Measurements from ENCODE around the gene BTF3L4.

BTF3L4 gene

DNA sequence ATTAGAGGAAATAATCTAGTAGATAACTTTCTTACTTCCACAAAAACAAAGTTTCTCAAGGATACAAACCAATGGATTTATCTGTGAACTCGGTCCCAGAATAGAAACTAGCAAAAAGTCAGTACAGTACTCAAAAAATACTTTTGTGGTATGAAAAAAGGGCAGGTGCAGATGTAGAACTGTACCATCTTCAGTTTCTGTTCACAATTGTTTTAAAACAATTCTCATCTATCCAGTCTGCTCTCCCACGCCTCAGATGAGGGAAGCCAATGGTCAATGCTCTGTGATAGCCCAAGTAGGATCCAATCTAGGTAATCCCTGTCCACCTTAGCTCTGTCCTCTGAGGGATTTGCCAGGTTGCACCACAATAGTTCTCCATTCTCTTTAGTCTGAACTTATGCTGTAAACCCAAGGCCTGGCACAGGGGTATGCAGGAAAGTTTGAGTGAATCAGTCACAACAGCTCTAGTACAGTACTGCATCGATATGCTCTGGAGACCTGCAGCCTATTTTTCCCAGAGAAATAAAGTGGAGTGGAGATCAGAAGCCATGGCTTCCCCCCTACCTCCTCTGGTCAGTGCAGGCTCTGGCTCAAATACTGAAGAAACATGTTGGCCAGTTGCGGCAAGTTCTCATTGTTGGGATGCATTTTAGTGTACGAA lies 23.8 kb upstream of the BTF3L4 start:
- TF ChIP-seq, protein P1, sequence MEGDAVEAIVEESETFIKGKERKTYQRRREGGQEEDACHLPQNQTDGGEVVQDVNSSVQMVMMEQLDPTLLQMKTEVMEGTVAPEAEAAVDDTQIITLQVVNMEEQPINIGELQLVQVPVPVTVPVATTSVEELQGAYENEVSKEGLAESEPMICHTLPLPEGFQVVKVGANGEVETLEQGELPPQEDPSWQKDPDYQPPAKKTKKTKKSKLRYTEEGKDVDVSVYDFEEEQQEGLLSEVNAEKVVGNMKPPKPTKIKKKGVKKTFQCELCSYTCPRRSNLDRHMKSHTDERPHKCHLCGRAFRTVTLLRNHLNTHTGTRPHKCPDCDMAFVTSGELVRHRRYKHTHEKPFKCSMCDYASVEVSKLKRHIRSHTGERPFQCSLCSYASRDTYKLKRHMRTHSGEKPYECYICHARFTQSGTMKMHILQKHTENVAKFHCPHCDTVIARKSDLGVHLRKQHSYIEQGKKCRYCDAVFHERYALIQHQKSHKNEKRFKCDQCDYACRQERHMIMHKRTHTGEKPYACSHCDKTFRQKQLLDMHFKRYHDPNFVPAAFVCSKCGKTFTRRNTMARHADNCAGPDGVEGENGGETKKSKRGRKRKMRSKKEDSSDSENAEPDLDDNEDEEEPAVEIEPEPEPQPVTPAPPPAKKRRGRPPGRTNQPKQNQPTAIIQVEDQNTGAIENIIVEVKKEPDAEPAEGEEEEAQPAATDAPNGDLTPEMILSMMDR (IDR thresholded peaks at IDR 0.05; ENCODE audit: extremely low read depth, missing control alignments), result no peak
- peak; percentile 56 for DNase-seq (ENCODE audit: low spot score)

DNA sequence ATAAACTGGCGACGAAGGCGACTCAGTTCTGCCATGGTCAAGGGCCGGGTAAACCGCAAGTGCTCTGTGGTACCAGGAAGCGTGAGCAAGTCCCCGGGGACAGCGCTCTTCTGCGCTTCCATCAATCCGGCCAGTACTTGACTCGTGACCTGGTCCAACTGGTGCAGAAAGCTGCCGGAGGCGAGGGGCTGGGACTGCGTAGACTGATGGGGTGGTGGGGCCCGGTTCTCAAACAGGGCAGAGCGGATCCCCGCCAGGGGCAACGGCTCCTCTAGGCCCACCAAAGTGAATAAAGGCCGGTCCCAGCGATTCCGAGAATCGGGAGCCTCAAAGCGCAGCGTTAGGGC lies 23.3 kb upstream of the BTF3L4 start:
- TF ChIP-seq, protein P1 (IDR thresholded peaks at IDR 0.05; ENCODE audit: extremely low read depth, missing control alignments), result no peak
- DNase-seq (ENCODE audit: low spot score), result peak; percentile 55

DNA sequence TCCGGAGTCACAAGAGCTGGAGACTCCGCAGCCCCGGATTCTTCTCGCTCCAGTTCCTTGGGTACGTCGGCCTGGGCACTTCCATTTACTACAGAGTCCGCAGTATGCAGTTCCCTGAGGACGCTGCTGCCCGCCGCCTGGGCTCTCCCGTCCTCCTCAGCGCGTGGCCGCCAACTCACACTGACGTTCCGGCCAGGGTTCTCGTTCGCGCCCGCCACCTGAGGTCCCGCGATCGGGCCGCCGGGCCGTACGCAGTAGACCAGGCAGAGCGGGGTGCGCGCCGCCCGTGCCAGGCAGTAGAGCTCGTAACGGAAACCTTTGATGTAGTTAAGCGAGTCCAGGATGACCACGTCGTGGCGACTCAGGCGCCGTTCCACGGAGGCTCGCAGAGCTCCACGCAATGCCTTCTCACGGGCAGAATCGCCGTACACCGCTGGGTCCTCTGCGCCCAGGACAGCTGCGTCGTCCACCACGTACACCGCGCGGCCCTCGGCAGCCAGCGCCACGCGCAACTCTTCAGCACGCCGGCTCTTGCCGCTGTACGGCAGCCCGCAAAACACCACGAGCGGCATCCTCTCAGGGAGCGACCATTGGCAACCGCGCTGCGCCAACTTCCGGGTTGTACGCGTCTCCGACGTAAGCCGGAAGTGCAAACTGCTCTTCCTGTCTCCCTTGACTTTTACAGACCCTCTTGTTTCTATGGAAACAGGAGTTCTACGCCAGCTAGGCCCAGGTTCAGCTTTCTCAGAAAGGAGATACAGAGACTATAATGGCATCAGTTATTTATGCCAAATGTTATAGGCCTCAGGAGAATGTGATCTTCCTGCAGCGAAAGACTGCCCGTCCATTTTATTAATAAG lies 22.7 kb upstream of the BTF3L4 start, which contains the start of gene KTI12:
TSS of gene KTI12 (minus strand) at position 621 of the 860 bp plus-strand sequence. CDS start at position 572, 49 bp downstream.
- peak; percentile 91 for DNase-seq (ENCODE audit: low spot score)
- TF ChIP-seq, protein P1 (IDR thresholded peaks at IDR 0.05; ENCODE audit: extremely low read depth, missing control alignments), result no peak

DNA sequence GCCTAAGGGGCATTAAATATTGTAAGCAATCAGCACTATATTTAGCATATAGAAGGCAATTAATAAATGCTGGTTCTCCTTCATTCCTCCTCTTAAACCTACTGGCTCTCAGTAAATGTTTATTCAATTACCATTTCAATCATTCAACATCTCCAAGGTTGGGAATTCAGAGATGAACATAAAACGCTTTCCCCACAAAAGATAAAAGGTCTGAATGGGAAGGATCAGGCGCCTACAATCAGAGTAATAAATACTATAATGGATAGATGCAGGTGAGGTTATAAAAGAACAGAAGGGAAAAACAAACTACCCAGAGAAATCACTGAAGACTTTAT lies 22.1 kb upstream of the BTF3L4 start:
- TF ChIP-seq, protein P1 (IDR thresholded peaks at IDR 0.05; ENCODE audit: extremely low read depth, missing control alignments), result no peak
- DNase-seq (ENCODE audit: low spot score), result no peak

DNA sequence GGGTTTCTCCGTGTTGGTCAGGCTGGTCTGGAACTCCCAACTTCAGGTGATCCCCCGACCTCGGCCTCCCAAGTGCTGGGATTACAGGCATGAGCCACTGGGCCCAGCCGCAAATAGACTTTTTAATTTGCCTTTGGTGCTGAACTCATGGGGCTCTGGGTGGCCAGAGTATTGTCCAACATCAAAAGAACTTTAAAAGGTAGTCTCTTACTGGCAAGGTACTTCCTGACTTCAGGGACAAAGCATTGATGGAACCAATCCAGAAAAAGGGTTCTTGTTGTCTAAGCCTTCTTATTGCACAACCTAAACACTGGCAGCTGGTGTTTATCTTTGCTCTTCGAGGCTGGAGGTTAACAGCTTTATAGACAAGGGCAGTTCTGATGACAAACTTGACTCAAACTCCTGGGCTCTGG lies 18.7 kb upstream of the BTF3L4 start:
- TF ChIP-seq, protein P1 (IDR thresholded peaks at IDR 0.05; ENCODE audit: extremely low read depth, missing control alignments), result no peak
- DNase-seq (ENCODE audit: low spot score), result no peak

DNA sequence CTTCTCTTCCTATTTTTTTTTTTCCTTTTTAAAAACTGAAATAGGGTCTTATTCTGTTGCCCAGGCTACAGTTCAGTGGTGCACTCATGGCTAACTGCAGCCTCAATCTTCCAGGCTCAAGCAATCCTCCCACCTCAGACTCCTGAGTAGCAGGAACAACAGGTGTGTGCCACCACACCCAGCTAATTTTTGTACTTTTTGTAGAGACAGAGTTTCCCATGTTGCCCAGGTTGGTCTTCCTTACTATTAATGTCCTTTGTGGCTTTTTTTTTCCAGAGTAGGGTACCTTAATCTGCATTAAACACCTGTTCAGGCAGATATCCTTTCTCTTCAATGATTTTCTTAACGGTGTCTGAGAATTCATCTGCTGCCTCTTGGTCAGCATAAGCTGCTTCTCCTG lies 18.2 kb upstream of the BTF3L4 start:
- TF ChIP-seq, protein P1 (IDR thresholded peaks at IDR 0.05; ENCODE audit: extremely low read depth, missing control alignments), result no peak

DNA sequence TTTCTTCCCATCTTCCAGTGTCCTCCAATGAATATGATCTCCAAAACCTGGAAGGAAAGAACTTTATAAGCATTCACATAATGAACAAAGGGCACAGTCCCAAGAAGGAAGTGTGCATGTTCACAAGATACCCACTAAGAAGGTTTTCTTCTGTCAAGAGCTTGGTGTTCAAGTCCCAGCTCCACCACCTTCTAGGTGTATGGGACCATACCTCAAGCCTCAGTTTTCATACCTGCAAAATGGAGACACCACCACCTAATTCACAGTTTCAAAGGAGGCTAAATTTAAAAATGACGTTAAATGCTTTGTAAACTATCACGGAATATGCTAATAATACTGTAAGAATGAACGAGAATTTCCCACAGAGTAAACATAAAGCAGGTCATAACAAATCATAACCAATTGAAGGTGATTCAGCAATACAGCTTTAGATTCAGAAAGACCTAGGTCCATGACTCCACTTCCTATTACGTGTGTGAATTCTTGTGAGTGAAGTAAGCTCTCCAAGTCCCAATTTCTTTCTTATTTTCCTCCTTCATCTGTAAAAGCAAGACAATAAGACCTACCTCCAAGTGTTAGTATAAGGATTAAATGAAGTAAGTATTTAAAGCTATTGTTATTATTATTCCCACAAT lies 14.4 kb upstream of the BTF3L4 start:
- TF ChIP-seq, protein P1 (IDR thresholded peaks at IDR 0.05; ENCODE audit: extremely low read depth, missing control alignments), result no peak
- no peak for DNase-seq (ENCODE audit: low spot score)

More for the DNA sequence above, 18.2 kb upstream of the BTF3L4 start:
- DNase-seq (ENCODE audit: low spot score), result no peak

Measured in GM20000 (cell line).